H1 (cell line): ENCODE measurements around the gene RALGAPB. TPM values are rescaled to one million over a fixed set of nuclear protein-coding genes. Genes with fewer than 3 reads are reported as not detected.

Experiments
- CTCF ChIA-PET: fragments of 300-600 bp; sonication (Branson Sonifier 250); formaldehyde crosslinking; loops from one replicate; lab custom pipeline; 2021; ENCODE audit not compliant: partially characterized antibody; lab: Charles Lee
- POLR2A ChIA-PET: fragments of 300-600 bp; sonication (Branson Sonifier 250); formaldehyde crosslinking; loops from one replicate; lab custom pipeline; 2021; ENCODE audit warnings: inconsistent platforms; ENCODE audit not compliant: partially characterized antibody; lab: Charles Lee
- DNase-seq, 2 experiments: peaks; one replicate each; pipeline versions ENCODE4 v3.0.0 to v3.0.0-alpha.2; 2010 to 2022; ENCODE audit warnings: low spot score in 2 of 2, low read depth in 1 of 2, mixed read lengths in 1 of 2
- FAIRE-seq: peaks from 2 replicates; lab custom pipeline; 2011; peaks lifted over from hg19 to GRCh38; lab: Jason Lieb, UNC
- H2AFZ ChIP-seq: 2 replicates; pipeline ENCODE4 v1.8.1; 2012; ENCODE audit warnings: low read length, inconsistent platforms
- H2AK5ac ChIP-seq: 2 replicates; pipeline ENCODE4 v1.6.1; 2013; ENCODE audit warnings: low read depth, low read length
- H2BK120ac ChIP-seq: replicated peaks from 2 replicates; pipeline ENCODE3; 2013; ENCODE audit warnings: low read depth, low read length, inconsistent platforms
- H2BK12ac ChIP-seq: 2 replicates; pipeline ENCODE4 v1.6.1; 2013; ENCODE audit warnings: low read depth, low read length
- H2BK15ac ChIP-seq: 2 replicates; pipeline ENCODE4 v1.6.1; 2013; ENCODE audit warnings: low read length
- H2BK20ac ChIP-seq: 2 replicates; pipeline ENCODE4 v1.6.1; 2013; ENCODE audit warnings: low read length
- H2BK5ac ChIP-seq: 2 replicates; pipeline ENCODE4 v1.6.1; 2013; ENCODE audit warnings: low read depth, low read length
- H3K14ac ChIP-seq: 2 replicates; pipeline ENCODE4 v1.6.1; 2013; ENCODE audit warnings: inconsistent platforms; ENCODE audit not compliant: insufficient read length
- H3K18ac ChIP-seq: 2 replicates; pipeline ENCODE4 v1.6.1; 2013; ENCODE audit warnings: low read length; ENCODE audit errors: extremely low read depth
- H3K23ac ChIP-seq: 2 replicates; pipeline ENCODE4 v1.6.1; 2013; ENCODE audit warnings: inconsistent platforms; ENCODE audit not compliant: insufficient read length
- H3K23me2 ChIP-seq: 2 replicates; pipeline ENCODE4 v1.6.1; 2013; ENCODE audit warnings: low read depth, low read length
- H3K27ac ChIP-seq: 2 replicates; pipeline ENCODE4 v1.6.1; 2011; ENCODE audit warnings: low read depth, low read length, inconsistent platforms
- H3K27me3 ChIP-seq, 4 experiments: replicated peaks in 1 of 4; 1 replicate in 1 of 4; 2 replicates in 3 of 4; pipeline versions ENCODE4 v1.6.1 to v1.8.1; 2011 to 2013; ENCODE audit warnings: low read length in 3 of 4, mild to moderate bottlenecking in 3 of 4, inconsistent platforms in 2 of 4, mixed read lengths in 2 of 4, moderate library complexity in 1 of 4; ENCODE audit not compliant: control insufficient read depth in 3 of 4, insufficient read depth in 3 of 4; ENCODE audit errors: extremely low read depth in 1 of 4
- H3K36me3 ChIP-seq, 4 experiments: 2 replicates each; pipeline versions ENCODE4 v1.6.1 to v1.8.1; 2011 to 2013; ENCODE audit warnings: mild to moderate bottlenecking in 4 of 4, low read length in 3 of 4, moderate library complexity in 2 of 4, control low read depth in 1 of 4, inconsistent platforms in 1 of 4; ENCODE audit not compliant: insufficient read depth in 4 of 4, control insufficient read depth in 2 of 4
- H3K4ac ChIP-seq: replicated peaks from 2 replicates; pipeline ENCODE3; 2013; ENCODE audit warnings: low read length, low read depth, mixed read lengths, inconsistent platforms; ENCODE audit not compliant: insufficient read length
- H3K4me1 ChIP-seq, 4 experiments: replicated peaks in 1 of 4; 1 replicate in 1 of 4; 2 replicates in 3 of 4; pipeline versions ENCODE4 v1.6.1 to v1.8.1; 2011 to 2013; ENCODE audit warnings: low read length in 3 of 4, inconsistent platforms in 2 of 4, mixed read lengths in 1 of 4; ENCODE audit not compliant: insufficient read depth in 4 of 4, control insufficient read depth in 3 of 4
- H3K4me2 ChIP-seq, 2 experiments: 2 replicates each; pipeline versions ENCODE4 v1.6.1 to v1.8.1; 2011 to 2013; ENCODE audit warnings: low read depth in 2 of 2, low read length in 2 of 2, control low read depth in 1 of 2, inconsistent platforms in 1 of 2, mild to moderate bottlenecking in 1 of 2; ENCODE audit not compliant: insufficient read depth in 1 of 2
- H3K4me3 ChIP-seq, 4 experiments: fragments of 200-600, 300-600 bp in 1 of 4; sonication (generic), shearing (Covaris generic), sonication (Bioruptor Twin) in 1 of 4; 2 replicates each; pipeline versions ENCODE4 v1.5.1 to v1.8.1; 2011 to 2016; ENCODE audit warnings: low read length in 4 of 4, low read depth in 3 of 4, control low read depth in 2 of 4, inconsistent platforms in 2 of 4, mild to moderate bottlenecking in 2 of 4, mixed read lengths in 1 of 4, moderate library complexity in 1 of 4; ENCODE audit not compliant: insufficient read depth in 2 of 4; ENCODE audit errors: extremely low read depth in 1 of 4
- H3K56ac ChIP-seq: replicated peaks from 2 replicates; pipeline ENCODE3; 2013; ENCODE audit warnings: low read depth, mild to moderate bottlenecking, mixed read lengths, low read length, inconsistent platforms; ENCODE audit not compliant: insufficient read length
- H3K79me1 ChIP-seq: 2 replicates; pipeline ENCODE4 v1.6.1; 2013; ENCODE audit warnings: low read depth, low read length, control low read depth
- H3K79me2 ChIP-seq, 2 experiments: 2 replicates each; pipeline versions ENCODE4 v1.6.1 to v1.8.1; 2012 to 2013; ENCODE audit warnings: low read length in 2 of 2, mild to moderate bottlenecking in 2 of 2, inconsistent platforms in 1 of 2; ENCODE audit not compliant: insufficient read depth in 2 of 2, control insufficient read depth in 1 of 2
- H3K9ac ChIP-seq, 4 experiments: replicated peaks in 1 of 4; 1 replicate in 1 of 4; 2 replicates in 3 of 4; pipeline versions ENCODE4 v1.6.1 to v1.8.1; 2011 to 2013; ENCODE audit warnings: low read depth in 3 of 4, low read length in 3 of 4, control low read depth in 2 of 4, mild to moderate bottlenecking in 2 of 4, moderate library complexity in 2 of 4, inconsistent platforms in 1 of 4; ENCODE audit errors: extremely low read depth in 1 of 4
- H3K9me3 ChIP-seq, 2 experiments: 2 replicates each; pipeline versions ENCODE4 v1.6.1 to v1.8.1; 2012 to 2013; ENCODE audit warnings: mild to moderate bottlenecking in 2 of 2, moderate library complexity in 2 of 2, control low read depth in 1 of 2, inconsistent platforms in 1 of 2, low read depth in 1 of 2, low read length in 1 of 2, mixed read lengths in 1 of 2; ENCODE audit not compliant: insufficient read depth in 2 of 2
- H4K20me1 ChIP-seq, 2 experiments: replicated peaks in 1 of 2; 2 replicates each; pipeline versions ENCODE3 to v1.8.1; 2011 to 2013; ENCODE audit warnings: inconsistent platforms in 2 of 2, low read length in 2 of 2, mild to moderate bottlenecking in 1 of 2; ENCODE audit not compliant: insufficient read depth in 2 of 2, control insufficient read depth in 1 of 2
- H4K5ac ChIP-seq: 2 replicates; pipeline ENCODE4 v1.6.1; 2013; ENCODE audit warnings: low read length, low read depth, mixed read lengths, inconsistent platforms; ENCODE audit not compliant: insufficient read length
- H4K8ac ChIP-seq: 2 replicates; pipeline ENCODE4 v1.8.0; 2013; ENCODE audit warnings: mild to moderate bottlenecking, moderate library complexity, low read length, inconsistent platforms; ENCODE audit not compliant: insufficient read depth; ENCODE audit errors: extremely low read depth
- H4K91ac ChIP-seq: replicated peaks from 2 replicates; pipeline ENCODE3; 2013; ENCODE audit warnings: low read length, mixed read lengths, inconsistent platforms; ENCODE audit not compliant: insufficient read length
- BACH1 ChIP-seq: IDR thresholded peaks from 2 replicates; pipeline ENCODE4 v1.6.1; 2012; ENCODE audit warnings: low read length, improper control_type of control experiment
- BRCA1 ChIP-seq: IDR thresholded peaks from 2 replicates; pipeline ENCODE4 v1.6.1; 2012; ENCODE audit warnings: low read depth, low read length, improper control_type of control experiment
- CREB1 ChIP-seq: IDR thresholded peaks from 2 replicates; pipeline ENCODE4 v1.6.1; 2012; ENCODE audit warnings: inconsistent platforms
- EGR1 ChIP-seq: IDR thresholded peaks from 2 replicates; pipeline ENCODE4 v1.6.1; 2011; ENCODE audit warnings: low read depth, low read length, borderline replicate concordance
- FOSL1 ChIP-seq: IDR thresholded peaks from 2 replicates; pipeline ENCODE4 v1.6.1; 2011; ENCODE audit warnings: mild to moderate bottlenecking, low read depth, low read length, moderate library complexity; ENCODE audit not compliant: insufficient read depth
- GTF2F1 ChIP-seq: IDR thresholded peaks from 2 replicates; pipeline ENCODE4 v1.6.1; 2012; ENCODE audit warnings: low read depth, low read length, improper control_type of control experiment, borderline replicate concordance
- HDAC2 ChIP-seq, 2 experiments: fragments of 300-600 bp in 1 of 2; sonication (generic) in 1 of 2; IDR thresholded peaks; 2 replicates each; pipeline ENCODE4 v1.6.1; 2011 to 2012; ENCODE audit warnings: low read depth in 2 of 2, low read length in 2 of 2, mild to moderate bottlenecking in 2 of 2, moderate library complexity in 2 of 2, borderline replicate concordance in 1 of 2, inconsistent platforms in 1 of 2
- JUN ChIP-seq: IDR thresholded peaks from 2 replicates; pipeline ENCODE4 v1.6.1; 2011; ENCODE audit warnings: low read depth, mild to moderate bottlenecking, improper control_type of control experiment, low read length
- KDM1A ChIP-seq: fragments of 200-600, 300-600 bp; sonication (generic); IDR thresholded peaks from 2 replicates; pipeline ENCODE4 v1.7.1; 2016; ENCODE audit warnings: mild to moderate bottlenecking, low read length, borderline replicate concordance
- SP1 ChIP-seq: IDR thresholded peaks from 2 replicates; pipeline ENCODE4 v1.6.1; 2011; ENCODE audit warnings: low read depth, low read length
- SP4 ChIP-seq: IDR thresholded peaks from 2 replicates; pipeline ENCODE4 v1.6.1; 2012; ENCODE audit warnings: low read length, inconsistent platforms
- YY1 ChIP-seq: IDR thresholded peaks from 2 replicates; pipeline ENCODE4 v1.6.1; 2011; ENCODE audit warnings: low read depth, mild to moderate bottlenecking, low read length
- WGBS, 2 experiments: shearing (Covaris generic) in 1 of 2; methylation state at CpG; one replicate each; pipeline versions ENCODE4 v1.1.6 to v1.1.7; 2013 to 2015; ENCODE audit warnings: low lambda C conversion rate in 2 of 2, mixed read lengths in 2 of 2, inconsistent platforms in 1 of 2, low coverage in 1 of 2, missing lambda C conversion rate in 1 of 2; ENCODE audit not compliant: insufficient replicate concordance in 2 of 2, insufficient coverage in 1 of 2, insufficient read length in 1 of 2; ENCODE audit errors: extremely low coverage in 1 of 2, missing lambda C conversion rate in 1 of 2; 5-methylcytosine and 5-hydroxymethylcytosine counted together
- polyA plus RNA-seq, 7 experiments: library from polyadenylated mRNA; depleted of rRNA in 3 of 7; stranded (reverse) in 5 of 7; unstranded in 2 of 7; fragments of >200 nt in 5 of 7; fragments of 200-250 nt in 2 of 7; gene quantifications; 1 replicate in 5 of 7; 2 replicates in 1 of 7; 4 replicates in 1 of 7; pipeline versions ENCODE4 v1.2.1 to v1.2.3, GENCODE V29; 2011 to 2013; ENCODE audit warnings: missing spikeins in 2 of 7, mixed read lengths in 2 of 7
- total RNA-seq: library from RNA; stranded (reverse); fragmentation: NEBNext Ultra II Directional; extraction: Animal tissue kit (Norgen Biotek cat#: 25700); gene quantifications from 2 replicates; pipeline ENCODE4 v1.2.1, GENCODE V29; 2021
- TF ChIP-seq, protein P1 (sequence below): IDR thresholded peaks from 2 replicates; pipeline ENCODE4 v1.6.1; 2012; ENCODE audit warnings: inconsistent platforms

Gene RALGAPB
- total and polyA plus RNA-seq, 2 of the 8 experiments (the other 6 are each of a cell fraction or from before 2014, with no cell fraction given): 10.6 to 35.1 TPM

DNA sequence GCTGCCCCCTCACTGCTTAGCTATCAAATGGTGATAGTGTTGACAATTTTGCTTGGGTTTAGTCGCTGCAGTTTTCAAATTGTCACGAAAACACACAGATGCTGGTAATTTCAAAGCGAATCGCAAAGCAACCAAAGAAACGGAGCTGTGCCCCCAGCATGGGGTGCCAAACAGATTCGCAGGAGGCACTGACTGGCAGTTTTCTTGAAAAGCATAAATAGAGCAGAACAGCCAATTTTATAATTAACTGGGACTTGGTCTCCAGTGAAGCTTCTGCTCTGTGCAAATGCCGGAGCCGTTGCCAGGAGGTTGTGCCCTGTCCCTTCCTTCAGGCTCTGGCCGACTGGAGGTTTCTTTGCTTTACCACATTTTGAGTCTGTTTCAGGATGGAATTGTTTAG lies 147.8 kb downstream of the RALGAPB start:
- H2AK5ac ChIP-seq: no peak overlapping the region
- WGBS, 2 experiments: 69% methylated on average over 9 of the region's 9 CpGs; no CpG with 5 or more reads in 1 of the 2 experiments
- FAIRE-seq (no peak), DNase-seq (no peak)
- no peaks in the 10 kb centered on the region for H3K79me1 ChIP-seq
- H2BK15ac ChIP-seq: no peak overlapping the region
- H3K18ac ChIP-seq: no peak overlapping the region
- H4K91ac ChIP-seq: no peak overlapping the region
- H2BK120ac ChIP-seq: no peak overlapping the region
- no peak overlapping the region for H3K56ac ChIP-seq
- H3K9me3 ChIP-seq: no peaks in the 10 kb centered on the region
- H3K79me2 ChIP-seq: no peaks in the 10 kb centered on the region
- no peak overlapping the region for H3K23ac ChIP-seq
- no peaks in the 10 kb centered on the region for H4K20me1 ChIP-seq
- H3K9ac ChIP-seq: no peak overlapping the region
- no peak overlapping the region for H2BK12ac ChIP-seq
- H3K4ac ChIP-seq: no peak overlapping the region
- ChIA-PET CTCF (interaction anchor here (0.6 to 3.2 kb wide), 4 partner anchors 9 to 111 kb away, joined by 3 to 11 read pairs (median 5); no protein-coding TSS in a partner anchor), POLR2A (no interaction called here)
- no peak overlapping the region for H4K8ac ChIP-seq
- H3K14ac ChIP-seq: no peak overlapping the region
- H2BK5ac ChIP-seq: no peak overlapping the region
- H3K23me2 ChIP-seq: no peaks in the 10 kb centered on the region
- H3K4me3 ChIP-seq: no peak overlapping the region
- no peaks in the 10 kb centered on the region for H3K36me3 ChIP-seq
- no peak overlapping the region for H4K5ac ChIP-seq
- no peak overlapping the region for H2BK20ac ChIP-seq
- H3K27me3 ChIP-seq: no peaks in the 10 kb centered on the region; a peak in 1 of 7 replicates
- H2AFZ ChIP-seq: no peak overlapping the region
- H3K27ac ChIP-seq: no peak overlapping the region
- peaks cover 0 to 11% (median 8%) of the 10 kb centered on the region in 4 experiments; a peak in 5 of 7 replicates for H3K4me1 ChIP-seq
- no peak overlapping the region for H3K4me2 ChIP-seq
- TF ChIP-seq YY1 (no peak), JUN (no peak), HDAC2 (IDR thresholded peaks at IDR 0.05; ENCODE audit: borderline replicate concordance in 1 of 2, low read depth in 2 of 2, low read length in 2 of 2) (no peak), KDM1A (no peak), BRCA1 (no peak), FOSL1 (no peak), CREB1 (no peak), EGR1 (no peak), GTF2F1 (no peak), SP4 (no peak), SP1 (no peak), BACH1 (no peak)
- TF ChIP-seq, protein P1, sequence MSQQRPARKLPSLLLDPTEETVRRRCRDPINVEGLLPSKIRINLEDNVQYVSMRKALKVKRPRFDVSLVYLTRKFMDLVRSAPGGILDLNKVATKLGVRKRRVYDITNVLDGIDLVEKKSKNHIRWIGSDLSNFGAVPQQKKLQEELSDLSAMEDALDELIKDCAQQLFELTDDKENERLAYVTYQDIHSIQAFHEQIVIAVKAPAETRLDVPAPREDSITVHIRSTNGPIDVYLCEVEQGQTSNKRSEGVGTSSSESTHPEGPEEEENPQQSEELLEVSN: no peak
